Fibroblast of lung (primary cell): Measurements from ENCODE around the gene OSBPL6.

Experiments used
- EZH2 ChIP-seq: IDR thresholded peaks from 2 replicates; pipeline ENCODE4 v1.5.1; 2012; ENCODE audit warnings: low read length, control low read depth, mild to moderate bottlenecking; ENCODE audit errors: missing control alignments
- TF ChIP-seq, protein P1 (sequence below), 2 donors: IDR thresholded peaks in 1 of 2; conservative IDR thresholded peaks in 1 of 2; 1 replicate in 1 of 2; 2 replicates in 1 of 2; pipeline ENCODE4 v1.5.1; 2011 to 2012; ENCODE audit warnings: low read length in 2 of 2, control low read depth in 1 of 2, inconsistent platforms in 1 of 2, low read depth in 1 of 2, mild to moderate bottlenecking in 1 of 2

- TF ChIP-seq EZH2: no peak
- TF ChIP-seq, protein P1, sequence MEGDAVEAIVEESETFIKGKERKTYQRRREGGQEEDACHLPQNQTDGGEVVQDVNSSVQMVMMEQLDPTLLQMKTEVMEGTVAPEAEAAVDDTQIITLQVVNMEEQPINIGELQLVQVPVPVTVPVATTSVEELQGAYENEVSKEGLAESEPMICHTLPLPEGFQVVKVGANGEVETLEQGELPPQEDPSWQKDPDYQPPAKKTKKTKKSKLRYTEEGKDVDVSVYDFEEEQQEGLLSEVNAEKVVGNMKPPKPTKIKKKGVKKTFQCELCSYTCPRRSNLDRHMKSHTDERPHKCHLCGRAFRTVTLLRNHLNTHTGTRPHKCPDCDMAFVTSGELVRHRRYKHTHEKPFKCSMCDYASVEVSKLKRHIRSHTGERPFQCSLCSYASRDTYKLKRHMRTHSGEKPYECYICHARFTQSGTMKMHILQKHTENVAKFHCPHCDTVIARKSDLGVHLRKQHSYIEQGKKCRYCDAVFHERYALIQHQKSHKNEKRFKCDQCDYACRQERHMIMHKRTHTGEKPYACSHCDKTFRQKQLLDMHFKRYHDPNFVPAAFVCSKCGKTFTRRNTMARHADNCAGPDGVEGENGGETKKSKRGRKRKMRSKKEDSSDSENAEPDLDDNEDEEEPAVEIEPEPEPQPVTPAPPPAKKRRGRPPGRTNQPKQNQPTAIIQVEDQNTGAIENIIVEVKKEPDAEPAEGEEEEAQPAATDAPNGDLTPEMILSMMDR (conservative IDR thresholded peaks at IDR 0.05 in 1 of 2, IDR thresholded peaks at IDR 0.05 in 1 of 2; ENCODE audit: low read depth in 1 of 2, low read length in 2 of 2): no peak
Measured at GRCh38 chr2:178359192-178359912, 165.0 kb downstream of the OSBPL6 start.
